Lung (tissue), 12 donors: ENCODE data around the gene MLIP. TPM values are rescaled to one million over a fixed set of nuclear protein-coding genes. Genes with fewer than 3 reads are reported as not detected.

Experiments
- ATAC-seq: fragments of 200-7000 bp; cut with Tn5 transposase; one replicate; pipeline ENCODE4 v1.9.1; 2020; ENCODE audit warnings: moderate number of reproducible peaks; ENCODE audit not compliant: insufficient read depth, low FRiP score
- DNase-seq, 3 donors: peaks; one replicate each; pipeline ENCODE4 v3.0.0-alpha.2; 2013 to 2017
- H3K27ac ChIP-seq, 2 donors: one replicate each; pipeline ENCODE4 v1.5.1; 2013; ENCODE audit warnings: mild to moderate bottlenecking in 2 of 2, moderate library complexity in 2 of 2, control low read depth in 1 of 2, inconsistent platforms in 1 of 2, low read depth in 1 of 2, low read length in 1 of 2
- H3K27me3 ChIP-seq, 3 donors: one replicate each; pipeline ENCODE4 v1.5.1; 2013; ENCODE audit warnings: low read length in 2 of 3; ENCODE audit not compliant: control insufficient read depth in 3 of 3, insufficient read depth in 3 of 3
- H3K36me3 ChIP-seq, 4 donors: one replicate each; pipeline ENCODE4 v1.5.1; 2013; ENCODE audit warnings: low read length in 4 of 4, mild to moderate bottlenecking in 1 of 4, moderate library complexity in 1 of 4; ENCODE audit not compliant: control insufficient read depth in 4 of 4, insufficient read depth in 4 of 4
- H3K4me1 ChIP-seq, 5 donors: one replicate each; pipeline ENCODE4 v1.5.1; 2013; ENCODE audit warnings: low read length in 5 of 5, mild to moderate bottlenecking in 2 of 5, moderate library complexity in 1 of 5; ENCODE audit not compliant: control insufficient read depth in 5 of 5, insufficient read depth in 5 of 5
- H3K4me3 ChIP-seq: one replicate; pipeline ENCODE4 v1.5.1; 2013; ENCODE audit warnings: mild to moderate bottlenecking, control low read depth, moderate library complexity
- H3K9ac ChIP-seq, 2 donors: one replicate each; pipeline ENCODE4 v1.5.1; 2013; ENCODE audit warnings: low read length in 2 of 2, control low read depth in 1 of 2; ENCODE audit not compliant: insufficient read depth in 1 of 2
- H3K9me3 ChIP-seq, 4 donors: one replicate each; pipeline ENCODE4 v1.5.1; 2013; ENCODE audit warnings: low read length in 3 of 4, mild to moderate bottlenecking in 1 of 4, moderate library complexity in 1 of 4; ENCODE audit not compliant: control insufficient read depth in 4 of 4, insufficient read depth in 3 of 4
- WGBS, 2 donors: extraction: QIAGEN DNeasy Blood & Tissue Kit; methylation state at CpG; one replicate each; pipeline ENCODE4 v1.1.7; 2013; 5-methylcytosine and 5-hydroxymethylcytosine counted together
- polyA plus RNA-seq, 2 donors: library from polyadenylated mRNA; stranded (reverse); fragments of 200-250 nt; gene quantifications; one replicate each; pipeline ENCODE4 v1.2.1, GENCODE V29; 2013
- total RNA-seq, 2 donors: library from RNA; depleted of rRNA in 1 of 2; stranded (reverse); fragments of >200 nt in 1 of 2; gene quantifications; one replicate each; pipeline ENCODE4 v1.2.1, GENCODE V29; 2014 to 2021
- TF ChIP-seq, protein P1 (sequence below): IDR thresholded peaks from 2 replicates; pipeline ENCODE4 v1.5.1; 2012; ENCODE audit warnings: mild to moderate bottlenecking; ENCODE audit errors: control extremely low read depth, extremely low read depth
- donor health status: control.
- donor health status: control.
- donor health status: Bipolar disorder and iron deficiency.
- donor health status: healthy.
- donor health status: DM: yes; HTN: yes; CAD: no.

The MLIP gene
- total and polyA plus RNA-seq, 4 donors, result 0.16 to 1.3 (median 0.35) TPM

GRCh38 chr6:54134935-54135334, 23.7 kb downstream of the MLIP start:
- no peak overlapping the region for H3K4me3 ChIP-seq
- DNase-seq (peak in 2 of 3 donors; percentile 2 to 31), ATAC-seq (no peak)
- no peaks in the 10 kb centered on the region for H3K27me3 ChIP-seq
- H3K36me3 ChIP-seq, result peaks cover 0 to 4% (median 0%) of the 10 kb centered on the region in 4 donors
- H3K9ac ChIP-seq, result no peak overlapping the region
- 71 to 81% methylated on average over 2 of the region's 2 CpGs for WGBS, 2 donors
- TF ChIP-seq, protein P1, sequence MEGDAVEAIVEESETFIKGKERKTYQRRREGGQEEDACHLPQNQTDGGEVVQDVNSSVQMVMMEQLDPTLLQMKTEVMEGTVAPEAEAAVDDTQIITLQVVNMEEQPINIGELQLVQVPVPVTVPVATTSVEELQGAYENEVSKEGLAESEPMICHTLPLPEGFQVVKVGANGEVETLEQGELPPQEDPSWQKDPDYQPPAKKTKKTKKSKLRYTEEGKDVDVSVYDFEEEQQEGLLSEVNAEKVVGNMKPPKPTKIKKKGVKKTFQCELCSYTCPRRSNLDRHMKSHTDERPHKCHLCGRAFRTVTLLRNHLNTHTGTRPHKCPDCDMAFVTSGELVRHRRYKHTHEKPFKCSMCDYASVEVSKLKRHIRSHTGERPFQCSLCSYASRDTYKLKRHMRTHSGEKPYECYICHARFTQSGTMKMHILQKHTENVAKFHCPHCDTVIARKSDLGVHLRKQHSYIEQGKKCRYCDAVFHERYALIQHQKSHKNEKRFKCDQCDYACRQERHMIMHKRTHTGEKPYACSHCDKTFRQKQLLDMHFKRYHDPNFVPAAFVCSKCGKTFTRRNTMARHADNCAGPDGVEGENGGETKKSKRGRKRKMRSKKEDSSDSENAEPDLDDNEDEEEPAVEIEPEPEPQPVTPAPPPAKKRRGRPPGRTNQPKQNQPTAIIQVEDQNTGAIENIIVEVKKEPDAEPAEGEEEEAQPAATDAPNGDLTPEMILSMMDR, result no peak
- no peaks in the 10 kb centered on the region for H3K9me3 ChIP-seq
- peaks cover 0 to 9% (median 0%) of the 10 kb centered on the region in 5 donors for H3K4me1 ChIP-seq
- H3K27ac ChIP-seq, result no peak overlapping the region

DNA sequence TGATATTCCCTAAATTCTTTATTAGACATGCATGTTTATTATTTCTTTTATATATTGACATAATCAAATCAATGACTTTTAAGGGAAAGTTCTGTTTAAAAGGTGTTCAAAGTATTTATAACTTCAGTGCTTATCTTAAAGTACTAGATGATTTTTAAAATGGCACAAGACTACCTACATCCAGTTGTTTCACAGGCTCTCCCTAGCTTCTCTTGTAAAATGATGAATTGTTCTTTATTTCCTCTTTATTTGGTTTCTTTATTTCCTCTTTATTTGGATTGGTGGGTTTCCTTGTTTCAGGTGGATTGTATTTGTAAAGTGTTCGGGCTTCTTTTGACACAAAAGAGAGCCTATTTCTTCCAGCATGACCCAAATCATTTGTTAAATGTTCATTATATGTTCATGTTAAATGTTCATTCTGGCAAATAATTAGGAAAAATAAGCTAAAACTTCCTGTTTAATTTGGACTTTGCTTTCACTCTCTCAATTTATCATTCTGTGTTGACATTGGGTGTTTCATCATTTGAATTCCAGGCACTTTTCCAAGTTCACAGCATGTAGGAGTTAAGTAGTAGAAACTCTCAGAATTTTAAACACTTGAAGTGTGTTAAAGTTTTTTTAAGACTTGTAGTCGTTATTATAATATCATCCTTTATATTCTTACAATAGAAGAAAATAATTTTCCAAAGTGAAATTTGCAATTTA, 24.6 kb downstream of the MLIP start:
- ATAC-seq (peak; percentile 58), DNase-seq (peak in 2 of 3 donors; percentile 33 to 54)
- TF ChIP-seq, protein P1, result no peak
- WGBS, 2 donors, result 29 to 60% methylated on average over 2 of the region's 2 CpGs
- peaks cover 0 to 4% (median 0%) of the 10 kb centered on the region in 4 donors for H3K36me3 ChIP-seq
- peaks cover 0 to 9% (median 0%) of the 10 kb centered on the region in 5 donors for H3K4me1 ChIP-seq
- H3K4me3 ChIP-seq, result no peak overlapping the region
- no peaks in the 10 kb centered on the region for H3K27me3 ChIP-seq
- H3K9ac ChIP-seq, result no peak overlapping the region
- H3K27ac ChIP-seq, result no peak overlapping the region
- H3K9me3 ChIP-seq, result no peaks in the 10 kb centered on the region

- H3K36me3 ChIP-seq, result peaks cover 0 to 4% (median 0%) of the 10 kb centered on the region in 4 donors
- no peak for ATAC-seq
- DNase-seq, result no peak
- H3K9ac ChIP-seq, result no peak overlapping the region
- 75 to 94% methylated on average over 1 of the region's 1 CpG for WGBS, 2 donors
- no peak overlapping the region for H3K27ac ChIP-seq
- H3K4me3 ChIP-seq, result no peak overlapping the region
- no peaks in the 10 kb centered on the region for H3K9me3 ChIP-seq
- TF ChIP-seq, protein P1, result no peak
- no peaks in the 10 kb centered on the region for H3K27me3 ChIP-seq
- H3K4me1 ChIP-seq, result peaks cover 0 to 8% (median 0%) of the 10 kb centered on the region in 5 donors
These were observed 27.6 kb downstream of the MLIP start for GRCh38 chr6:54138795-54139194.
